ENCODE measurements around the gene NTPCR. TPM values are rescaled to one million over a fixed set of nuclear protein-coding genes. Genes with fewer than 3 reads are reported as not detected.

The NTPCR gene
- total RNA-seq, 4 donors from 2014 or later = 13.5 to 53.3 (median 37.2) TPM

GRCh38 chr1:232992227-232992626, 41.8 kb downstream of the NTPCR start:
- no peak for DNase-seq
- WGBS, 2 donors (ENCODE audit: low coverage in 1 of 2) = 93% methylated on average over 3 of the region's 3 CpGs; no CpG with 5 or more reads in 1 of the 2 donors
- H3K4me3 ChIP-seq = no peak overlapping the region
- no peaks in the 10 kb centered on the region for H3K4me1 ChIP-seq
- TF ChIP-seq EP300 (IDR thresholded peaks at IDR 0.05; ENCODE audit: low read depth) = no peak
- TF ChIP-seq POLR2AphosphoS5 (IDR thresholded peaks at IDR 0.05) = no peak
- no peak for TF ChIP-seq CTCF (IDR thresholded peaks at IDR 0.05)
- no peak for TF ChIP-seq POLR2A (IDR thresholded peaks at IDR 0.05)
- no peaks in the 10 kb centered on the region for H3K36me3 ChIP-seq
- peaks cover 0 to 4% of the 10 kb centered on the region in 2 donors for H3K9me3 ChIP-seq
- in situ Hi-C loops (cut with MboI; ENCODE audit: low pct_ligation_motif_present in 1 of 4, low pct_unique_long_range_greater_than_20kb in 1 of 4, low sequenced_read_pairs in 3 of 4) (no loop called here), intact Hi-C loops (cut with DNase I; ENCODE audit: low total_unique reads) (no loop called here)
- no peaks in the 10 kb centered on the region for H3K27me3 ChIP-seq
- H3K27ac ChIP-seq = no peak overlapping the region

GRCh38 chr1:232993555-232993954, 43.1 kb downstream of the NTPCR start:
- Histone ChIP-seq H3K36me3 (no peaks in the 10 kb centered on the region), H3K9me3 (peaks cover 0 to 4% of the 10 kb centered on the region in 2 donors), H3K27me3 (no peaks in the 10 kb centered on the region), H3K4me3 (no peak overlapping the region), H3K4me1 (no peaks in the 10 kb centered on the region), H3K27ac (no peak overlapping the region)
- DNase-seq = no peak
- WGBS, 2 donors (ENCODE audit: low coverage in 1 of 2) = 98 to 100% methylated on average over 3 of the region's 3 CpGs
- TF ChIP-seq POLR2A (IDR thresholded peaks at IDR 0.05) (no peak), CTCF (IDR thresholded peaks at IDR 0.05) (no peak), POLR2AphosphoS5 (IDR thresholded peaks at IDR 0.05) (no peak), EP300 (IDR thresholded peaks at IDR 0.05; ENCODE audit: low read depth) (no peak)
- intact Hi-C loops (cut with DNase I; ENCODE audit: low total_unique reads) = no loop called here
- in situ Hi-C loops (cut with MboI; ENCODE audit: low pct_ligation_motif_present in 1 of 4, low pct_unique_long_range_greater_than_20kb in 1 of 4, low sequenced_read_pairs in 3 of 4) = no loop called here

GRCh38 chr1:232995189-232995588, 44.8 kb downstream of the NTPCR start:
- no peak overlapping the region for H3K4me3 ChIP-seq
- no peaks in the 10 kb centered on the region for H3K27me3 ChIP-seq
- WGBS, 2 donors (ENCODE audit: low coverage in 1 of 2) = 81 to 100% methylated on average over 2 of the region's 2 CpGs
- in situ Hi-C loops (cut with MboI; ENCODE audit: low pct_ligation_motif_present in 1 of 4, low pct_unique_long_range_greater_than_20kb in 1 of 4, low sequenced_read_pairs in 3 of 4) = no loop called here
- H3K4me1 ChIP-seq = no peaks in the 10 kb centered on the region
- peaks cover 0 to 4% of the 10 kb centered on the region in 2 donors for H3K9me3 ChIP-seq
- no peak for TF ChIP-seq EP300 (IDR thresholded peaks at IDR 0.05; ENCODE audit: low read depth)
- no peak for TF ChIP-seq POLR2A (IDR thresholded peaks at IDR 0.05)
- TF ChIP-seq POLR2AphosphoS5 (IDR thresholded peaks at IDR 0.05) = no peak
- no peak for TF ChIP-seq CTCF (IDR thresholded peaks at IDR 0.05)
- no peak overlapping the region for H3K27ac ChIP-seq
- no peak for DNase-seq
- no peaks in the 10 kb centered on the region for H3K36me3 ChIP-seq
- intact Hi-C loops (cut with DNase I; ENCODE audit: low total_unique reads) = no loop called here

- Histone ChIP-seq H3K27me3 (no peaks in the 10 kb centered on the region), H3K9me3 (peaks cover 0 to 4% of the 10 kb centered on the region in 2 donors), H3K4me3 (no peak overlapping the region), H3K27ac (no peak overlapping the region), H3K4me1 (no peaks in the 10 kb centered on the region), H3K36me3 (no peaks in the 10 kb centered on the region)
- DNase-seq = no peak
- intact Hi-C loops (cut with DNase I; ENCODE audit: low total_unique reads) (no loop called here), in situ Hi-C loops (cut with MboI; ENCODE audit: low pct_ligation_motif_present in 1 of 4, low pct_unique_long_range_greater_than_20kb in 1 of 4, low sequenced_read_pairs in 3 of 4) (no loop called here)
- 90 to 93% methylated on average over 1 to 2 of the region's 2 CpGs for WGBS, 2 donors (ENCODE audit: low coverage in 1 of 2)
- no peak for TF ChIP-seq POLR2AphosphoS5 (IDR thresholded peaks at IDR 0.05)
- TF ChIP-seq EP300 (IDR thresholded peaks at IDR 0.05; ENCODE audit: low read depth) = no peak
- no peak for TF ChIP-seq CTCF (IDR thresholded peaks at IDR 0.05)
- TF ChIP-seq POLR2A (IDR thresholded peaks at IDR 0.05) = no peak
Measured at GRCh38 chr1:232996143-232996542, 45.7 kb downstream of the NTPCR start.

All from transverse colon (tissue), 4 donors.